GM15510 (cell line): ENCODE data around the gene KCNIP4.

ENCODE experiments used
- POLR2A ChIP-seq: IDR thresholded peaks from 3 replicates; pipeline ENCODE4 v1.6.1; 2011; ENCODE audit warnings: borderline replicate concordance; ENCODE audit not compliant: insufficient read length; ENCODE audit errors: extremely low read depth

The KCNIP4 gene

GRCh38 chr4:21514022-21514694, 434.4 kb downstream of the KCNIP4 start:
- TF ChIP-seq POLR2A = no peak

GRCh38 chr4:21512353-21512752, 436.2 kb downstream of the KCNIP4 start:
- no peak for TF ChIP-seq POLR2A

DNA sequence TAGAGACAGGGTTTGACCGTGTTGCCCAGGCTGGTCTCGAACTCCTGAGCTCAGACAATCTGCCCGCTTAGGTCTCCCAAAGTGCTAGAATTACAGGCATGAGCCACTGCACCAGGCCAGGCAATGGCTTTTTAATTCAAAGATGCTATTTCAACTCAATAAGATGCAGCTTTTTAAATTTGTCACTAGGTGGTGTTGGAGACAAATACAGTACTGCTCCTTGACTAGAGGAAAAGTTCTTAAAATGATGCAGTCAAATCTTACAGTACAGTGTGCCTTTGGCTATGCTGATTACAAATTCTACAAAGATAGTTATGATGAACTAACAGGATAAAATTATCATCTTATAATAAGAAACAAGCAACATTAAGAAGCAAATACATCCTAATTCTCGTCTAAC, 441.1 kb downstream of the KCNIP4 start:
- no peak for TF ChIP-seq POLR2A

DNA sequence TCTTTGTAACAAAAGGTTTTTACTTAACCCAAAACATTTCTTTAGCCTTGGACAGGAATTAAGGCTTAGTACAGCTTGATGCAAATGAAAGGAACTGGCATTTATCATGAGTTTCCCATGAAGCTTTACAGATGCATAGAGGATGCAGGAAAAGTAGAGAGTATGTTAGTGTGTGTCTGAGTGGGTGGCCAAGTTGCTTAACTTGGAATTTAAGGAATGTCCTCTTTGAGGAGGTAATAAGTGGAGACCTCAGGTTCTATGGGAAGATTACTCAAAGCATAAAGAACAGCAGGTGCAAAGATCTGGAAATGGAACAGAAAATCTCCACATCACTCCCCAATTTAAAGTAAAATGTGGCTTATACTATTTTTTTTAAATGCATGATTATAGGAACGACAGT, 457.9 kb downstream of the KCNIP4 start:
- TF ChIP-seq POLR2A = no peak

- TF ChIP-seq POLR2A = no peak
These were observed 471.8 kb downstream of the KCNIP4 start for GRCh38 chr4:21476757-21477156.

DNA sequence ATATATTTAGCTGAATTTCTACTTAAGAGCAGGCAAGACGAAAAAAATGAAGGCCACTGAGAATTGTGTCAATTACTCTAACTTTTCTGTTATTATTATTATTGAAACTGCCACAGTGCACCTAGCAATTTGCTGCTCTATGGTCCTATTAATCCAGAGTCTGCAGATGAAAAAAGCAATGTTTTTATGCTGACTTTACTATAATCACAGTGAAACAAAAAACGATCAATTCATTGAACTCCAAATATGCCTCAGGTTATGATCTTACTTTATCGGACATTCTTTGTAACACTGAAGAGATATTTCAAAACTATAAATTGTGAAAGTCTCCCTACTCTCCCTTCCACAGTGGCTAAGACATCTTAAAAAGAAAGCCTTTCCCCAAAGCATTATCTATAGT, 474.4 kb downstream of the KCNIP4 start:
- TF ChIP-seq POLR2A = no peak

DNA sequence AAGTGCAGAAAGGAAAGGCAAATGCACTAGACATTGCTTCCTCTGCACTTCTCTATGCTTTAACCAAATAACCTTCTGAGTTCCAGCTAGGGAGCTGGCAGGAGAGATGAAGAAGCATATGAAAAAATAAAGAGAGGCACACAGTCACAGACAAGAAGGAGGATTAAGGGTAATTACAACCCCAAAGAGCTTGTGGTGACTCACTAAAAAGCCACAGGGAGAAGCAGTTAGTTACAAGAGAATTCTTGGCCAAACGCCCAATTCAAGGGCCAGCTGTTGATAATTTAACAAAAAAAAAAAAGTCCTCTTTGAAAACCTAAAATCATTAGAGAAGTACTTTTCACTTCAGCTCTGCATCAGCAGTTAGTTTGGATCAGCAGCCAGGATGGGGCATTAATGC, 478.0 kb downstream of the KCNIP4 start:
- TF ChIP-seq POLR2A = no peak

- TF ChIP-seq POLR2A = no peak
These were observed 478.9 kb downstream of the KCNIP4 start for GRCh38 chr4:21469438-21470300.

DNA sequence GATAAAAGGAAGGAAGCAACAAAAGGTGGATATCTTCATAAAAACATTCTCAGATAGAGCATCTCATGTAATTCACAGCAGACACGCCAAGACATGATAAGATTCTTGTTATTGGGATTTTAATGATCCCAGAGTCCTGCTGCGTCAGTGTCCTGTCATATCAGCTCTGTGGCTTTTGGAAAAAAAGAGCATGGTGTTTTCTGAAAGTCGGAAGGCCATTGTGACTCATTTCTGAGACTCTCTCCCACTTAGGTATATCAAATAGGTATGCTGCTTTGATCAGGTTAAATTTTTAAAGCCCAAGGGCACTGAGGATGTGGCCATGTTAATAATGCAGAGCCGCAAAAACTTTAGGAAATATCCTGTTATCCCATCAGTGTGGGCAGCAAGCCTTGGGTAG, 481.0 kb downstream of the KCNIP4 start:
- no peak for TF ChIP-seq POLR2A

GRCh38 chr4:21457086-21457840, 491.3 kb downstream of the KCNIP4 start:
- no peak for TF ChIP-seq POLR2A

DNA sequence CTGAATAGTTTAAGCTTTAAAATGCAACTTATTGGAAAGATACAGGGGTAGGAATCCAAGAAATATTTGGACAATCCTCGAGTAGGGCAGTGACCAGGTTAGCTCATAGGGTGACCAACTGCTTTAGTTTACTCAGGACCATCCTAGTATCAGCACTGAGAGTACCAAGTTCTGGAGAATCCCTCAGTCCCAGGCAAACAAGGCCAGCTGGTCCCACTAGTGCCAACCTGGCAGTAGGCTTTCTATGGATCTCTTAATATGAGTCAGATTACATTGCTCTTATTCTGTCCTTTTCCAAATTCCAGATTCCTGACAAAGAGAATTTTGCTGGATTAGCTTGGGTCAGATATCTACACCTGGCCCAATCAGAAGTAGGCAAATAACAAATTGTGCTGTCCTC, 493.7 kb downstream of the KCNIP4 start:
- no peak for TF ChIP-seq POLR2A

GRCh38 chr4:21454201-21454600, 494.4 kb downstream of the KCNIP4 start:
- TF ChIP-seq POLR2A = no peak

- TF ChIP-seq POLR2A = no peak
These were observed 495.6 kb downstream of the KCNIP4 start for GRCh38 chr4:21452931-21453330.

DNA sequence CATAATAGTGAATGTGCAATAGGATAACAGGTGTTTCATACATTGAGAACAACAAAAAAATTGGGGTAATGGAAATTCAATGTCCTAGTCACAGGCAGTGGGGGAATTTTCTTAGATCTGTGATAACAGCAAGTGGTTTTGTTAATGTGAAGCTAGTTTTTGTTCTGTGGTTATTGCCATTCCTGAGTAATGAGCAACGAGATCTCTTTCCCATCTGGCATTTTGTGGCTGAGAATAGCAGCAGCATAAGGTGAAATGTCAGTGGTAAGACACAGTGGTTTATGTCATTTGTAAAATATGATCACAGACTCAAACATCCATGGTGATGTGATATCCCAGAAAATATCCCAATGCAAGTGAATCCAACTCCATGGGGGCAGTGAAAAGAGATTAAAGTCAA, 497.5 kb downstream of the KCNIP4 start:
- TF ChIP-seq POLR2A = no peak

DNA sequence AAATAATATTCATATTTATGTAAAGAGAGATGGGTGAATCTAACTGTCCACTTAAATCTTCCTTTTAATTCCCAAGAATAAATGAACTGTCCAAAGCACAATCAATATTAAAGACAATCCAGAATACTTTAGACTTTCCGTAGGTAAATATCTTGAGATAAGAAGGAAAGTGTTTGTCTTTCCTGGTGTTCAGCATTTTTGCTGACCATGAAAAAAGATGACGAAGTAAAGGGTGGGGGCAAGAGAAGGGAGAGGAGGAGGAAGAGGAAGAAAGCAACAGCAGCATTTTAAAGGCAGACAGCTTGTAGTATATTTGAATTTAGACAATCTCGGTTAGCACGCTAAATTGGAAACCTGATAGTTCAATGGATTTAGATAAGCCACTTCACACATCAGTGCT, 498.2 kb downstream of the KCNIP4 start:
- TF ChIP-seq POLR2A = no peak
